ENCODE data around the gene BID.
"Not testable (repeated sequence)": the region's sequence is repeated elsewhere in the genome, so short reads cannot be mapped to it uniquely, and the experiment has no call there.

Gene BID

DNA sequence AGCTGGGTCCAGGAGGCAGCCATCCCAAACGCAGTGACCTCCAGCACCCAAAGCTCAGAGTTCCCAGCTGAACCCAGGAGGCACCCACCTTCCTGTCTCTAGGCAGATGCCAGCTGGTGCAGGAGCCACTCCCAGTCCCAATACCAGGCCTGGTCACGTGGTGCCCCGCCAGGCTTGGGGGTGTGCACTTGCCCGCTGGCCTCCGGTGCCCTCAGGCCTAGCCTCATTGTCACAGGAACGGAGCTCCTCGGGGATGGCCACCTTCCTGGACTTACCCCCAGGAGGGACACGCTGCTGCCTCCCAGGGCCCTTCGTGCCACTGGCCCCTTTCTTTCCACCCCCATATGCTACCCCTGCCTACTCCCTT, 4.6 kb downstream of the BID start:
- DNase-seq (ENCODE audit: low read depth in 3 of 3): no peak

DNA sequence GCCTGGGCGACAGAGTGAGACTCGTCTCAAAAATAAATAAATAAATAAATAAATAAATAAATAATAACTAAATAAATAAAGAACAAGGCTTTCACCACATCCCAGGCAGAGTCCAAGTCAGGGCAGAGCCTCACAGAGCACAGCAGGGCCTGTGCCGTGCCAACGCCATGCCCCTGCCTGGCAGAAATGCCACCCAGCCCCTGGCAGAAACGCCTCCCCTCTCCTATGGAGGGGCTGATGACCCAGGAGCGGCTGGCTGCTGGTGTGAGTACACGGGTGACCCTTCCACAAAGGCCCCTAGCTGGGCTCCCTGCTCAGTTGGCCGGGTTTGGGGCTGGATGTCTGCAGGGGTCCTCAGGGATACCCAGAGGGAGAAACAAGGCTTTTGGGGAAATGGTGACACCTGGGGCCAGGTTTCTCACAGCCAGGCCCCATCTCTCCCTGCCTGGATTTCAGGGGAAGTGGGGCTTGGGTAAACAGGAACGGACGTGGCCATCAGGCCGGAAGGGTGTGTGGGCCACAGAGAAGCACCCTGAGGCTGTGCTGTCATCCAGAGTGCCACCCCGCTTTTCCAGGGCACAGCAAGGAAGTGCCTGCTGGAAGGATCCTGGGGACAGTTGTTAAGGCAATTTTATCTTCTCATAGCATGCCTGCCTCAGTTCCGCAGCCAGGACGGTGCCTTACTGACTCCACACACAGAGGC, 5.1 kb downstream of the BID start:
- DNase-seq (ENCODE audit: low read depth in 3 of 3): no peak

DNA sequence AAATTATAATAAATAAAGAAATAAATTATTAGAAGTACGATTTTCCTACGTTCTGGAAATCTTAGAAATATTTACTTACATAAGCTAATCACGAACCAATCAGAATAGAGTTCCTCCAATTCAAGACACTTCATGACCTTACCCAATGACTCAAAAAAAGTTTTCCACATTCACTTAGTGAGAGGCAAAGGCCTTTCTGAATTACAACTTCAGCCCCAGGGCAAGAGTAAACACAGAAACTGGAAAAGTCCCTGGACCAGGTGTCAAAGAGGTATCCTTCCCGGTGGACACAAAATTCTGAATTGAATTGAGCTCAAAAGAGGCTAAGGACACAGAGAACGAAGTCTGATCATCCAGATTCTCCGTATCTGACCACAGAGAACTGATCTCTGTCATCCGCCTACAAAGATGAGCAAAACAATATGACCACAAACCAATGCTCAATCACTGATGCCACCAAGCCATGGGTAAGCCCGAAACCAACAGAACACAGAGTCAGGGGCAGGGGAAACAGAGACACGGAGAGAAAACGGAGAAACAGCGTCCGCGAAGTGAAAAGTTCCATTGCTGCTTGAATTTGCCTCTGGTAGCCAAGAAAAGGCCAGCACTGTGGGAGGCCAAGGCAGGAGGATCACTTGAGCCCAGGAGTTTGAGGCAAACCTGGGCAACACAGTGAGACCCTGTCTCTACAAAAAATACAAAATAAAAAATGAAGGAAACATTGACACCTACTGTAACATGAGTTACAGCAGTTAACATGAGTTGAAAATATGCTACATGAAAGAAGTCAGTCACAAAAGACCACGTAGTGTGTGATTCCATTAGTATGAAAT, 6.8 kb downstream of the BID start:
- peak in 1 of 3 donors; percentile 64 for DNase-seq (ENCODE audit: low read depth in 3 of 3)

DNA sequence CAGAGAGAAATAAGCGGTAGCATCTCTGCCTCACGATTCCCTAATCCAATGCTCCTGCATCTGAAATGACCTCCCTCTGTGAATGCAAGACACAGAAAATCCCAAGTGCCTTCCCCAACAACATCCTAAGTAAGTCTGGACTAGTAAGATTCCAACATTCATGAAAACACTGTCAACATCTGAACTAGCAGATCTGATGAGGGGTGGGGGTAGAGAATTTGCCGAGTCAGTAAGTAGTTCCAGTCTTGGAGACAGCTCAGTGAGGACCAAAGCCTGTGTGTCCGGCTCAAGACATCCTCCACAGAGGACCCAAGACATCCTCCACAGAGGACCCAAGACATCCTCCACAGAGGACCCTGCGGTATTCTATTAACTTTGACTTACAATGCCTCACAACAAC, 9.4 kb downstream of the BID start:
- not testable (repeated sequence) for DNase-seq (ENCODE audit: low read depth in 3 of 3)

DNA sequence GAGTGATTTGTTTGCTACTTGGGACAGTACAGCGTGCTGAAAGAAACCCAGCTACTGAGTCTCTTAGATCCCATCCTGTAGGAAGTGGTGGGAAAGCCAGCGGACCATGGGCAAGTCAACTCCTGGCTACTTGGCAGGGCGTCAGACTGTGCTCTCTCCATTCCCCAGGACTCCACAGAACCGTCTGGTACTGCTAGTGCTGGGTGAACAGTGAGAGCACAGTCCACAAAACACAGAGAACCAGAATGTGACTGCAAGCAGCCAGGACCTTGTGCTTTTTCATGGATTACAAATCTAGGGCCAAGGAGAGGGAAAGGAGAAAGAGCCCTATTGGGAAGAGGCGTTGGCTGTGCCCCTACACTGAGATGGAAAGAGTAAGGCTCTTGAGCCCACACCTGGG, 10.2 kb downstream of the BID start:
- DNase-seq (ENCODE audit: low read depth in 3 of 3): no peak

DNA sequence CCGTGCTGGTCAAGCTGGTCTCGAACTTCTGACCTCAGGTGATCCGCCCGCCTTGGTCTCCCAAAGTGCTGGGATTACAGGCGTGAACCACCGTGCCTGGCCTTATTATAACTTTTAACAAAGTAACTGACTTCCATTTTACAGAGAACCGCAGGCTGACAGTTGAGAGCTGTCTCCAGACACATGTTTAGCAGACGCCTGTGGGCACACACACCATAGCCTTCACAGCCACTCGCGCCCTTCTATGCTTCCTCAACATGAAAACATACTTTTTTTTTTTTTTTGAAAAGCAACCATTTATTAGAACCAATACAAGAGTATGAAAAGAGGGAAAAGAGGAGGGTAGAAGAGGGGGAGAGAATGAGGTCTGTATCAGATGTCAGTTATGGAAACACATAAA, 10.8 kb downstream of the BID start:
- DNase-seq (ENCODE audit: low read depth in 3 of 3): not testable (repeated sequence)

DNA sequence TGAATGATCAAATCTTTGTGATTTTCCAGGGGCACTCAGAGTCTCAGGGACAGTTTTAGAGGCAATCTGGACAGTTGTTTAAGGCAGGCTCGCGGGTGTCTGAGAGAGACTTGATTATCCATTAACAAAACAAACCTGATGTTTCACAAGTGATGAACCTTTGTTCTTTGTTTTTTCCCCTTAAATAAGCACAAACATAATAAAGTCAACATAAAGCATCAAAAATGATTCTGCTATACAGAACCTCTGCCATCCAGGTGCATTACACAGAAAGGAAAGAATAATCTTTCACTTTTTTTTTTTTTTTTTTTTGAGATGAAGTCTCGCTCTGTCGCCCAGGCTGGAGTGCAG, 13.2 kb downstream of the BID start:
- no peak for DNase-seq (ENCODE audit: low read depth in 3 of 3)

DNA sequence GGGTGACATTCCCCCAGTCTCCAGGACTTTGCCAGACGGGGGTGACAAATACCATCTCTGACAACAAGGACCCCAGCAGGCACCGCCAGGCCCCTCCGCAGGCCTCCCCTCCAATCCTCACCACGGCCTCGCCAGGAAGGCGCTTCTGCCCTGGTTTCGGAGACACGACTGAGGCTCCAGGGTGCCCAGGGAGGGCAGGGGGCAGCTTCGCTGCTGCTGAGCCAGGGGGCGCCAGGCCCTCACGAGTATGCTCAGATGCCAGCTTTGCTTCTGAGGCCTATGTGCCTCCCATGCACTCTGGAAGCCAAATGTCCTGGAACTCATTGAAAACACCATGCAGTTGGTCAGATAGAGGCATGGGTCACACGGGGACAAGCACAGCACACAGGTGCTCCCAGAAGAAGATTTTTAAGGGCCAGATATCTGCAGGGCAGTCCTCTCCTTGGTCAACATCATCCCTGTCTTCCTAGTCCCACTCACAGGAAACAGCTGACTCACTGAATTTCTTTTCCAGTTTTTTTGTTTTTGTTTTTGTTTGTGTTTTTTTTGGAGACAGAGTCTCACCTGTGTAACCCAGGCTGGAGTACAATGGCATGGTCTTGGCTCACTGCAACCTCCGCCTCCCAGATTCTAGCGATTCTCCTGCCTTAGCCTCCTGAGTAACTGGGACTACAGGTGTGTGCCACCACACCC, 19.9 kb downstream of the BID start:
- DNase-seq (ENCODE audit: low read depth in 3 of 3): no peak

DNA sequence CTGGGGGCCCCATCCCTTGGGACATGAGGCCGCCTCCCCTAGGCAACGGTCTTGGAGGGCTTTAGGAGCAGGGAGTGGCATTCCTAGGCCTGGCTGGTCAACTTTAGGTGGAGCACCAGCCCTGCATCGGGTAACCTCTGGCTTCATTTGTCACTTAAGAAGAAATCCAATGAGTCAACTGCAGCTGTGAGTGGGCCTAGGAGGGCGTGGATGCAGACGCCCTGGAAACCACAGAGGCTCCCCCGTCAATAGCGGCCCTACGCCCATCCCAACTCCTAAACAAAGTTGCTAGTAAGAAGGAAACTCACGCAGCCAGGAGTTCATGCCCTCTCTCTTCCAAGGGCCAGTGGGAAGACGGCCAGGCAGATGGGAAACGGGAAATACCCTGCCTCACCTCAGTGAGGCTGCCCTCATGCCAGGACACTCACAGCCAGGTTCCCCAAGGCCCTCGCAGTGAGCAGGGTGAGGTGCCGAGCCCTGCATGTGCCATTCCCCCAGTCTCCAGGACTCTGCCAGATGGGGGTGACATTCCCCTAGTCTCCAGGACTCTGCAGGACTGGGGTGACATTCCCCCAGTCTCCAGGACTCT, 20.8 kb downstream of the BID start:
- no peak for DNase-seq (ENCODE audit: low read depth in 3 of 3)

DNA sequence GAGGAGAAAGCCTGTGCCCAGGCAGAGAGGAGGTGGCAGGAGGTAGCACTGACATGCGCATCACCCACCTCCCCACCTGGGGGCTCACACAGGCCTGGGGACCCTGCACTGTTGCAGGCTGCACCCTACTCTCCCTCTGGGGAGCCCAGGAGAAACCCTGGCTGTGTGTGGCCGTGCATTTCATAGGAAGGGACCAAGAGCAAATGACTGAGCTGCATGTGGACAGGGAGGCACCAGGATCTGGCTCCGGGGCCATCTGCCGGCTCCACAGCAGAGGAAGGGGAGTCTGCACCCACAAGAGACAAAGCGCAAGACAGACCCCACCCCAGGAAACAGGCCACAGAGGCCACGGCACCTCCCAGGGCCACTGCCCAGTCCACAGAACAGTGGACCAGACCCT, 22.7 kb downstream of the BID start:
- DNase-seq (ENCODE audit: low read depth in 3 of 3): no peak

DNA sequence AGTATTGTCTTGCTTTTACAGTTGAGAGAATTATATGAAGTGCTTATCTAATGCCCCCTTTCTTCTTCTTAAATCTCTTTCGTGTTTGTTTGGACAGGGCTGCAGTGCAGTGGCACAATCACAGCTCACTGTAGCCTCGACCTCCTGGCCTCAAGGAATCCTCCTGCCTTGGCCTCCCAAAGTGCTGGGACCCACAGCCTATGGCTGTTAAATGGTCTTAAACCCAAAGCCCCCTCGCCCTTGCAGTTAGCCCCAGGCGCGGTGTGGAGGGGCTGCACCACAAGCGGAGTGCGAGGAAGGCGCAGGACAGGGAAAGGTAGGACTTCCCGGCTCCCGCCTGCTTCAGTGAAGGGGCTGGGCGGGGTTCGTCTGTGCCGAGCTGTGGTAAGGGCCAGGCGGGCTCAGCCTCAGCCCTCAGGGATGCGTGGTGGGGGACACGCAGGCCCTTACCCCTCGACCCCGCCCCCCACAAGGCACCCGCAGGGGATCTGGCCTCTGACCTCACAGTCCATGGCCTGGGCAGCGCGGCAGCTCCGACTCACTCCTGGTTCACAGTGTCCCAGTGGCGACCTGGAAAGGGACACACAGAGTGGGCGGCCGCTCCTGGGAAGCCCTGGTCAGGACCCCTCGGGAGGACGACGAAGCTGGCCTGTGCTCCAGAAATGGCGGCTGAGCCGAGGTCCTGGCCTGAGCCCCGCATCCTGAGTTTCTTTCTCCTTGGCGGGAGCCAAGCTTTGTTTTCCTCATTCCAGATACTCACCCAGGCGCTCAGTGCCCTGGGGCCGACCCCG, 24.5 kb downstream of the BID start:
- DNase-seq (ENCODE audit: low read depth in 3 of 3): no peak

DNA sequence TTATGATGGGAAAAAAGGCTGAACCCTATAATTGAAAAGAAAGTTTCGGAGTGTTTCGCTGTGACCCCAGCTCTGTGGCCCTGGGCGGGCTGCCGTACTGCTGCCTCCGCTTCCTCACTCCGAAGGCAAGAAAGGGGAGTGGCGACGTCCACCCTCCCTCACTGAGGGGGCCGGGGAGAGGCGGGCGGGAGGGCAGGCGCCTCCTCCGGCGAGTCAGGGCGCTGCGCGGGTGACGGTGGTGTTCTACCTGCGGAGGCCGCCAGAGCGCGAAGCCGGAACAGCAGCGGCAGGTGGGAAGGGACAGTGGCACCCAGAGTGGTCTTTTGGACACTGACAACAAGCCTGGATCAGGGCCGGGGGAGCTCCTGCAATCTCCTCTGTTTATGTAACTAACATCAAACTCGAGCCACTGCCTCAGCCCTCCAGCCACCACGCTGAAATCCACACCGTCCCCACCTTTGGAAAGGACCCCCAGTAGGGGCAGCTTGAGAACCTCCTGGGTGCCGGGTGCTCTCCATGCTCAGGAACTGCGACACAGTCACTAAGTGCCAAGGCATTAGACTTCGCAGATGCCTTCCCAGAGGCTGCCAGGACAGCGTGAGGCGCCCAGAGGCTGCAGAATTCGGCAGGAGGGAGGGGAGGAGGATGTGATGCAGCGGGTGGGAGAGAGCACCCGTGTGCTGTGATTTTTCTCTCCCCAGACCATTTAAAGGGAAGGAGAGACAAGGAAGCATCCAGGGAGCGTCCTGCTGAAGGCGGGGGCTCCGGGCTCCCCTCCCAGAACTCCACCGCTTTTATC, 25.5 kb downstream of the BID start:
- DNase-seq (ENCODE audit: low read depth in 3 of 3): no peak

DNA sequence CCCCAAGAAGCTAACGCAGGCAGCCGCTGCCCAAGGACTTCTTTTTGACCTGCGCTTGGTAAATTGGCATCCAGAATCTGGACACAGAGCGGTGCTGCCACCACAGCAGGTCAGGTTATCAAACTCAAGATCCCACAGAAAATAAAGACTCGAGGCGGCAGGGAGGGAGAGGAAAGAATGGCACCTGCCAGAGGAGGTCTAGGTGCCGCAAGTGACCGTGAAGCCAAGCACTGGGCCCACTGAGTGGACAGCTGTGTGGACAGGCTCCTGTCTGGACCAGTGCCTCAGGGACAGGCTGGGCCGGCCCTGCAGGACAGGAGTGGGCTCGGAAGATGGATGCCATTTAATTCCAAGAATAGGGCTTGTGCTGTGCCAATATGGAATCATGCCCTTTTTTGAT, 27.4 kb downstream of the BID start:
- no peak for DNase-seq (ENCODE audit: low read depth in 3 of 3)

DNA sequence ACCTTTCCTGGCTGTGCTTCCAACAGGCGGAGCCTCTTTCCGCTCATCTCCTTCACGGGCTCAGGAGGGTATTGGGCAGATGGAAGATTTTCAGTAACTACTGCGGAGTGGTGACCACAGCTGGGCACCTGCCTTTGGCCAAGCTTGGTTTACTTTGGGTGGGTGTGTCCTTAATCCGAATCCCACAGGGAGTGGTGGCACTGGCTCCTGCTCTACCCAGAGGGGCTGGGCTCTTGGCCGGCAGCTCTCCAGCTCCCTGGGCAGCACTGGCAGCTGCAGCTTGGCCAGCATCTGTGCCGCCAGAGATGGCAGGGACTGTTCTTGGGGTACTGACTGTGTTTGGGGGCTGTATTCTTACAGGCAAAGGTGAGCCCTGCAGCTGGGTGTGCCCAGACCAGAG, 29.8 kb downstream of the BID start:
- no peak for DNase-seq (ENCODE audit: low read depth in 3 of 3)

DNA sequence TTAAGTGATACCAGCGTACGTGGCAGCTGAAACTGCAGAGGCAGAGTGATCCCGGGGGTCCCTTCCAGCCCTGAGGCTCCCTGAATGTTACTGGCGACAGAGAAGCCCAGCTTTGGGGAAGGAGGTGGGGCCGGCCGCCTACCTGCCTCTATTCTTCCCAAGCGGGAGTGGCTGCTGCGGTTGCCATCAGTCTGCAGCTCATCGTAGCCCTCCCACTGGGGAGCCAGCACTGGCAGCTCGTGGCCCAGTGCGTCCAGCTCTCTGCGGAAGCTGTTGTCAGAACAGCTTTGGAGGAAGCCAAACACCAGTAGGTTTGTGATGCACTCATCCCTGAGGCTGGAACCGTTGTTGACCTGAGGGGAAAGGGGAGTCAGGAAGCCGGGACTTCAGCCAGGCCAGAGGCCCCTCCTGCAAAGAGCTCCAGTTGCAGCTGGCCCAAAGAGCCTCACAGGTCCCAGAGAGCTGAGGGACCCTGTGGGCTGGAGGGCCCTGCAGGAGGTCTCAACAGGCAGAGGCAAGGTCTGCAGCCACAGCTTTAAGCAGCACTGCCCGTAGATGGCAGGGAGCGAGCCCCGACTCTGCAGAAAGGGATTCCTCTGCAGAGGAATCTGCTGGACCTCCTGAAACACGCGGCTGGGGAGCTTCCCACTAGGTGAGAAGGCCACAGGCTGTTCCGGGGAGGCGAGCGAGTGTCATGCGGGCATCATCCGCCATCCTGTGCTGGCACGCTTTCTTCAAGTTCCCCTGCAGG, 30.4 kb downstream of the BID start:
- no peak for DNase-seq (ENCODE audit: low read depth in 3 of 3)

DNA sequence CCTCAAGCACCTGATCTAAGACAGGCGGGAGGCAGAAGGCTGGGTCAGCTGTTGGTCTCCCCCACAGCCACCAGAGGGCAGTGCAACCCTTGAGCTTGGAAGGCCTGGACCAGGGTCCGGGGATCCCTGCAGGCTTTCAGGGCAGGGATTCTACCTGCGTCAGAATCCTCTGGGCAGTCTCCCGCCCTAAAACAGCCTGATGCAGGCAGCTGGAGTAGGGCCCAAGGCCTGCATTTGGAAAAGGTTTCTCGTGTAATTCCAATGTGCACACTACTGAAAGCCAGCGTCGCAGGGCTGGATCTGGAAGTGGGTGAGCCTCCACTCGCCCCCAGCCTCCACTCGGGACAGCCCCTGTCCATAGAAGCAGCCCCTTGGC, 31.8 kb downstream of the BID start:
- DNase-seq (ENCODE audit: low read depth in 3 of 3): peak; percentile 45 to 67 (median 55)

DNA sequence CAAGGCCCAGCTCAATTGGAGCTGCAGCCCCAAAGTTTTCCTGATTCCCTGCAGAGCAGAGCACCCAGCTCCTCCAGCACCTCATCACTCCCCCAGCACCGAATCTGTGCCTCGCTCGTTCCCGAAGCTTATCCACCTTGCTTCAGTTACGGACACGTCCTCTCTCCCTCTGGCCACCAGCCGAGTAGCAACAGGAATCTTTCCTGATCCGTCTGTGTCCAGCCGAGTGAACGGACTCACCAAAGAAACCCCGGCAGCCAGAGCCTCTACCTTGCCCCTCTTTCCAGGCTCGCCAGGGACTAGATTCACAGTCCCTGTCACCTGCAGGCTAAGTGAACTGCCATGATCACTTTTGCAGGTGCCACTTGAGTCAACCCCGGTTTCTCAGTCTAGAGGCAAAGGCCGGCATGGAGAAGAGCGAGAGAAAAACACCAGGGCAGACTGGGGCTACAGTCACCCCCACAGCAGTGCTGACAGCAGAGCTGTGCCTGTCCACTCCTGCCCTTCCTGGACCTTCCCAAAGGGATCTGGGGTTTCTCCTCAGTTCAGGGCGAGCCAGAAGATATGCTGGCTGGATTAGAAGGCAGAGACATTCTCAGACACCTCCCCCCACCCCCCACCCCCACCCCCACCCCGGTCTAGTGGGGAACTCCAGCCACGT, 32.3 kb downstream of the BID start:
- no peak for DNase-seq (ENCODE audit: low read depth in 3 of 3)

DNA sequence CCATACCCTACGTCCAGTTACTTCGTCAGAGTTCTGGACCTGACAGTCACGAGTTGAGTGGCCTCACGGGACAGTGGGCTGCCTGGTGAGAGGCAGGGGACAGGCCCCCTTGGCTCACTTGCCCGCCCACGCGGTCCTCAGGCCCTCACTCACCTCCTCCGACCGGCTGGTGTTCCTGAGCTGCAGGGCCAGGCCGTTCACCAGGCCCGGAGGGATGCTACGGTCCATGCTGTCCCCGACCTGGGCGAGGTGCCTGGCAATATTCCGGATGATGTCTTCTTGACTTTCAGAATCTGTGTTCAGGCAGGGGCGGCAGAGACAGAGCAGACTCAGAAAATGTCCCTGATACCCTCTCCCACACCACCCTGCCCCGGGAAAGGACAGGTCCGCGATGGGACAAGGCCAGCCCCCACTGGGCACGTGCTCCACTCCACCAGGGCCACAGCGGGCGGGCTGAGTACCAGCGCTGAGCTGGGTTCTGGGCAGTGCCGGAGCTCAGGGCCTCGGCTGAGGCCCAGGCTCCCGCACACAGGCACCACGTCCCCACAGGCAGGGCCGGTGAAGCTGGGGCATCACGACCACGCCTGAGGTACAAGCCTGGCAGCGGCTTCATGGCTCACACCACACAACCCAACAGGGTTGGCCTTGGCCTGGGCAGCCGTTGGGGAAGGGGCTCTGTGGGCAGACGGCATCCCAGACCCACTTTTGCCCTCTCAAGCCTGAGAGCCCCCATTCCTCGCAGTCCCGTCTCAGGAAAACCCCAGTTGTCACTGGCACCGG, 34.9 kb downstream of the BID start:
- DNase-seq (ENCODE audit: low read depth in 3 of 3): no peak
